Fibroblast of skin of scalp (primary cell): ENCODE data around the gene NRDC.
A peak's percentile ranks its signal among the peaks of the same experiment; 100 is the strongest.

Experiments used
- DNase-seq: peaks from one replicate; pipeline ENCODE4 v3.0.0-alpha.2; 2013

The NRDC gene

GRCh38 chr1:51756290-51756689 is 122.2 kb downstream of the NRDC start:
- DNase-seq: no peak

- DNase-seq: no peak
Measured at GRCh38 chr1:51755437-51755836, 123.1 kb downstream of the NRDC start.

GRCh38 chr1:51754666-51755065 is 123.9 kb downstream of the NRDC start:
- no peak for DNase-seq

- DNase-seq: no peak
Measured at GRCh38 chr1:51753969-51754368, 124.6 kb downstream of the NRDC start.

GRCh38 chr1:51752073-51752948 is 126.2 kb downstream of the NRDC start:
- DNase-seq: no peak

- DNase-seq: no peak
Measured at GRCh38 chr1:51750729-51751128, 127.8 kb downstream of the NRDC start.

GRCh38 chr1:51750218-51750617 is 128.3 kb downstream of the NRDC start:
- DNase-seq: peak; percentile 15

- no peak for DNase-seq
Measured at GRCh38 chr1:51749151-51749550, 129.4 kb downstream of the NRDC start.

- DNase-seq: no peak
Measured at GRCh38 chr1:51745304-51745570, 133.3 kb downstream of the NRDC start.

GRCh38 chr1:51744506-51745303 is 133.8 kb downstream of the NRDC start:
- DNase-seq: no peak

- DNase-seq: no peak
Measured at GRCh38 chr1:51741121-51741681, 137.3 kb downstream of the NRDC start.

GRCh38 chr1:51740652-51741051 is 137.9 kb downstream of the NRDC start:
- DNase-seq: no peak
